ENCODE data around the gene ZNF563.

The ZNF563 gene

GRCh38 chr19:12294249-12295158 lies 38.9 kb downstream of the ZNF563 start, which contains the start of gene ZNF44:
TSS of gene ZNF44 (minus strand) at chr19:12294883. CDS start at chr19:12294694, 189 bp downstream.
- peak; percentile 88 for DNase-seq (ENCODE audit: low read depth)

GRCh38 chr19:12293777-12294248 lies 39.6 kb downstream of the ZNF563 start:
- DNase-seq (ENCODE audit: low read depth) = peak; percentile 27

DNA sequence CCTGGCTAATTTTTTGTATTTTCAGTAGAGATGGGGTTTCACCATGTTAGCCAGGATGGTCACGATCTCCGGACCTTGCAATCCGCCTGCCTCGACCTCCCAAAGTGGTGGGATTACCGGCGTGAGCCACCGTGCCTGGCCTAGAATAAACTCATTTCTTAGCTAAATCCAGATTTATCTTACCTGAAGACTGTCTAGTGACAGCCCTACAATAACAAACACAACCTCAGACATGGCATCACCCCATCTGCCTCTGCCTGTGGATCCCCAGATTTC lies 43.7 kb downstream of the ZNF563 start:
- no peak for DNase-seq (ENCODE audit: low read depth)

GRCh38 chr19:12287958-12288500 lies 45.4 kb downstream of the ZNF563 start:
- DNase-seq (ENCODE audit: low read depth) = no peak

DNA sequence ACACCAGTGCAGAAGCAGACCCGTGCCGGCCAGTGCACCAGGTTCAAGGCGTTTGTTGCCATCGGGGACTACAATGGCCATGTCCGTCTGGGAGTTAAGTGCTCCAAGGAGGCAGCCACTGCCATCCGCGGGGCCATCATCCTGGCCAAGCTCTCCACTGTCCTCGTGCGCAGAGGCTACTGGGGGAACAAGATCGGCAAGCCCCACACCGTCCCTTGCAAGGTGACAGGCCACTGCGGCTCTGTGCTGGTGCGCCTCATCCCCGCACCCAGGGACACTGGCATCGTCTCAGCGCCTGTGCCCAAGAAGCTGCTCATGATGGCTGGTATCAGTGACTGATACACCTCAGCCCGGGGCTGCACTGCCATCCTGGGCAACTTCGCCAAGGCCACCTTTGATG lies 48.8 kb downstream of the ZNF563 start:
- no peak for DNase-seq (ENCODE audit: low read depth)

- no peak for DNase-seq (ENCODE audit: low read depth)
Measured at GRCh38 chr19:12284226-12284625, 49.2 kb downstream of the ZNF563 start.

DNA sequence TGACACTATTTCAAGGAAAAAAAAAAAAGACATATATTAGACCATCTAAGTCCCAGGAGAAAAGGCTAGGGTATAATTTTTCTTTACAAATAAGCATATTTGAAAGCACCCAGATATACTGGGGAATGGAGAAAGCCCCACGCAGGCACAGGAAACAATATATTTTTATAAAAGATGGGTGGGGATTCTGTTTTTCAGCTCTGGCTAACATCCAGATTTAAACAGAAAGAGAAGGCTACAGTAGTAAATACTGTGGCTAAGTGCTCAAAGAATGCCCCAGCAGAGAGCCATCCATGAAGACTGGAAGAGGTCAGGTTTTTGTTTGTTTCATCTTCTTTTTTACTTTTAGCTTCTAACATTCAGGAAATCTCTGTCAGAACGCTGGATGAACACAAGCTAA lies 54.7 kb downstream of the ZNF563 start:
- no peak for DNase-seq (ENCODE audit: low read depth)

DNA sequence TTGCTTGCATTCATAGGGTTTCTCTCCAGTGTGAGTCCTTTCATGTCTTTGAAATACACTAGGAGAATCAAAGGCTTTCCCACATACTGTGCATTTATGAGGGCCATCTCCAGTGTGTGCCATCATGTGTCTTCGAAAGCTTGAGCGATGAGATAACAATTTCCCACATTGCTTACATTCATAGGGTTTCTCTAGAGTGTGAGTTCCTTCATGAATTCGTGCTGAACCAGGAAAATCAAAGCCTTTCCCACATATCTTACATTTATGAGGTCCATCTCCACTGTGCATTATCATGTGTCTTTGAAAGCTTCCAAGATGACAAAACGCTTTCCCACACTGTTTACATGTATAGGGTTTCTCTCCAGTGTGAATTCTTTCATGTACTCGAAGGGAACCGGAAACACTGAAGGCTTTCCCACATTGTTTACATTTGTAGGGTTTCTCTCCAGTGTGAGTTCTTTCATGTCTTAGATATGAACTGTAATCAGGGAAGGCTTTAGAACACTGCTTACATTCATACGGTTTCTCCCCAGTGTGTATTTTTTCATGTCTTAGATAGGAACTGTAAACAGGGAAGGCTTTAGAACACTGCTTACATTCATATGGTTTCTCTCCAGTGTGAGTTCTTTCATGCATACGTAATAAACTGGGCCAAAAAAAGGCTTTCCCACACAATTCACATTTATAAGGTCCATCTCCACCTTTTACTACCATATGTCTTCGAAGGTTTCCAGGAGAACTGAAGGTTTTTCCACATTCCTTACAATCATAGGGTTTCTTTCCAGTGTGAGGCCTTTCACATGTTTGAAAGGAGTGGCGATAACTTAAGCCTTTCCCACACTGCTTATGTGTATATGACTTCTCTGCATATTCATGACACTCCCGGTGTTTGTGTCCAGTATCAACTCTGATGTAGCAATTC lies 60.2 kb downstream of the ZNF563 start:
- DNase-seq (ENCODE audit: low read depth) = no peak

- no peak for DNase-seq (ENCODE audit: low read depth)
Measured at GRCh38 chr19:12272386-12272785, 61.0 kb downstream of the ZNF563 start.

DNA sequence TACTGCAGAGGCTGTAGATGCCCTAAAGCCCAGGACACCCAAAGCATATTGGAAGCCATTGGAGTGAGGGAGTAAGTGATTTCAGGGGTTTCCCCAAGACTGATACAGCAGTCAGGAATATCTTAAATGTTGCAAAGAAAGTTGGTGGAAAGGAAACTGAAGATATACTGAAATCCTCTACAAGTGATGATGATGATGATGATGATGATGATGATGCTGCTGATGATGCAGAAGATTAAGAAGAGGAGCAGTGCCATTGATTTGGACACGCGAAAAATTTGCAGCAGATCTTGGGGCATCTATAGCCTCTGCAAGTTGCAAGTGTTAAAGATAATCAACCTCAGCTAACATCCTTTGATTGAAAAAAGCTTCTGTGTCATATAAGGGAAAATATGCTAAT lies 62.6 kb downstream of the ZNF563 start:
- DNase-seq (ENCODE audit: low read depth) = no peak

All from activated T-helper 1 cell treated with Interleukin-2 at 50 U/mL for 16 hours (primary cell).